NT2/D1 (cell line): ENCODE measurements around the gene SRI.

Experiments used
- SUZ12 ChIP-seq: IDR thresholded peaks from 2 replicates; pipeline ENCODE4 v1.6.1; 2011; ENCODE audit not compliant: insufficient read length, insufficient read depth; ENCODE audit errors: extremely low read depth
- YY1 ChIP-seq: IDR thresholded peaks from 2 replicates; pipeline ENCODE4 v1.6.1; 2011; ENCODE audit not compliant: insufficient read length, insufficient read depth
- ZNF274 ChIP-seq: IDR thresholded peaks from 2 replicates; pipeline ENCODE4 v1.6.1; 2011; ENCODE audit warnings: mild to moderate bottlenecking, low read depth, low read length

- TF ChIP-seq SUZ12 (no peak), ZNF274 (no peak), YY1 (no peak)
Observed at GRCh38 chr7:88216276-88216675, 3.6 kb downstream of the SRI start.
